HG03039 (cell line): Measurements from ENCODE around the gene C11orf52.
"Not testable (repeated sequence)": the region's sequence is repeated elsewhere in the genome, so short reads cannot be mapped to it uniquely, and the experiment has no call there.

ENCODE experiments used
- ATAC-seq: cut with Tn5 transposase; IDR thresholded peaks from one replicate; pipeline ENCODE4 v1.9.1; 2021; ENCODE audit warnings: mild to moderate bottlenecking, moderate library complexity; ENCODE audit not compliant: unreplicated experiment

C11orf52 gene

DNA sequence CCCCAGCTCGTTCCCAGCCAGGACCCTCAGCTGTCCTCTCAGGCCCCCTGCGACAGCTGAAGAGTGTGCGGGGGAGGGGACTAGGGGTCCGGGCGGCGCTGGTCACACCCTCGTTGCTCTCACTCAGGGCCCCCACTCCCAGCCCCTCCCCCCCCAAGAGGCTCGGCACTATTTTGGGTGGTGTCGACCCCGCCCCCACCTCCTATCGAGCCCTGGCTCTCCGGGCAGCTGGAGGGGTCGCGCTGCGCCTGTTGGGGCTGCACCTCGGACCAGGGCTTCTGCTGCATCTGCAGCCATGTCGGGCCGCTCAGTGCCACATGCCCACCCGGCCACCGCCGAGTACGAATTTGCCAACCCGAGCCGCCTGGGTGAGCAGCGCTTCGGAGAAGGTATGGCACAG, 6.2 kb upstream of the C11orf52 start, which contains the start of gene HSPB2:
HSPB2 (plus strand) TSS at position 200 of the 400 bp plus-strand sequence; CDS start at position 296, 96 bp downstream.
- no peak for ATAC-seq

DNA sequence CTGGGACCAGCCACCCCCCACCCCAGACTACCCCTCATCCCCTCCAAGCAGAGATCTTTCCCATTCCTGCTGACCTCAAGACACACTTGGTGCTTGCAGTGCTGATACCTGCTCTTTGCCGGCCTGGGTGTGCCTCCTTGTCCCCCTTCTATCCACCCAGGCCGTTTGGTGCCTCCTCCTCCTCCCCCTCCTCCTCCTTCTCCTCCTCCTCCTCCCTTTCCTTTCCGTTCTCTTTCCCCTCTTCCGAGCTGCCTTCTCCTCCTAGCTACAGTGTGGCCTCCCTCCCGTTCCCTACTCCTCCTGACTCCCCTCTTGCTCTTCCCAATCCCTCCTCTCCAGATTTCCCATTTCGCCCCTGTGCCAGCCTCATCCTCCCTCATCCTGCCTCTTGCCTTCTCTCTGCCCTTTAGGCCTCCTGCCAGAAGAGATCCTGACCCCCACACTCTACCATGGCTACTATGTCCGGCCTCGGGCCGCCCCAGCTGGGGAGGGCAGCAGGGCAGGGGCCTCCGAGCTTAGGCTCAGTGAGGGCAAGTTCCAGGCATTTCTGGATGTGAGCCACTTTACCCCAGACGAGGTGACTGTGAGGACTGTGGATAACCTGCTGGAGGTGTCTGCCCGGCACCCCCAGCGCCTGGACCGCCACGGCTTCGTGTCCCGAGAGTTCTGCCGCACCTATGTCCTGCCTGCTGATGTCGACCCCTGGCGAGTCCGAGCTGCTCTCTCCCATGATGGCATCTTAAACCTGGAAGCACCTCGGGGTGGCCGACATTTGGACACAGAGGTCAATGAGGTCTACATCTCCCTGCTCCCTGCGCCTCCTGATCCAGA, 5.5 kb upstream of the C11orf52 start:
- ATAC-seq, result no peak

DNA sequence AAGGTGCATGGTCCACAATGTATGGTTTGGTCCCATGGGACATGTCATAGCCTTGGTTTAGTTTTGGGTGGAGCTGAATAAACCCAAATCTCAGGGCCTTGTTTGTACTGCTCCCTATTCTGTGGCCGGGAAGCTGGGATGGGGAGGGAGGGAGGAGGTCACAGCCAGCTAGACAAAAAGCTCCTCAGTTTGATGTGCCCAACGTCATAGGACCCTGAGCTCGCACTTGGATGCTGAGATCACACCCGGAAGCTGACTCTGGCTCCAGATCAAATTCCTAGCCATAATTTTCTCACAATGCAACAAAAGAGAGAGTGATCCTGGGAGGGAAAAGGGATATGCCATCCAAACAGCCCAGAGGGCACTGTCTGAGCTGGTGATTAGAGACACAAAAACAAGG, 4.7 kb upstream of the C11orf52 start:
- ATAC-seq, result no peak

DNA sequence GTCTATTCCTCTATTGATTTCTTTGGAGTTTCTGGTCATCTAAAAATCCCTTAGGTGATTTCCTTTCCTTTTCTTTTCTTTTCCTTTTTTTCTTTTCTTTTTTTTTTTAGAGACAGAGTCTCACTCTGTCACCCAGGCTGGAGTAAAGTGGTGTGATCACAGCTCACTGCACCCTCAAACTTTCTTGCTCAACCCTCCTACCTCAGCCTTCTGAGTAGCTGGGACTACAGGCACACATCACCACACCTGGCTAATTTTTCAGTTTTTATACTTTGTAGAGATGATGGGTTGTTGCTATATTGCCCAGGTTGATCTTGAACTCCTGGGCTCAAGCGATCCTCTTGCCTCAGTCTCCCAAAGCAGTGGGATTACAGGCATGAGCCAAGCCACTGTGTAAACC, 1.9 kb upstream of the C11orf52 start:
- ATAC-seq, result no peak

DNA sequence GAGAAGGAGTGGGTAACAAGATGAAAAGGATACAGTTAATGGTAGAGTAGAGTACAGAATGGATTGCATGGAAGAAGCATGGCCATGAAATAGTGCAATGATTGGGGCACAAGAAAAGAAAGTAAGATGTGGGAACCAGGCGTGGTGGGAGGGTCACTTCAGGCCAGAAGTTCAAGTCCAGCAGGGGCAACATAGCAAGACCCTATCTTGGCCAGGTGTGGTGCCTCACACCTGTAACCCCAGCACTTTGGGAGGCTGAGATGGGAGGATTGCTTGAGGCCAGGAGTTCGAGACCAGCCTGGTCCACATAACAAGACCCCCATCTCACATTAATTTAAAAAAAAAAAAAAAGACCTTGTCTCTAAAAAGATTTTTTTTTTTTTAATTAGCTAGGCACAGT, 1.4 kb upstream of the C11orf52 start:
- no peak for ATAC-seq

DNA sequence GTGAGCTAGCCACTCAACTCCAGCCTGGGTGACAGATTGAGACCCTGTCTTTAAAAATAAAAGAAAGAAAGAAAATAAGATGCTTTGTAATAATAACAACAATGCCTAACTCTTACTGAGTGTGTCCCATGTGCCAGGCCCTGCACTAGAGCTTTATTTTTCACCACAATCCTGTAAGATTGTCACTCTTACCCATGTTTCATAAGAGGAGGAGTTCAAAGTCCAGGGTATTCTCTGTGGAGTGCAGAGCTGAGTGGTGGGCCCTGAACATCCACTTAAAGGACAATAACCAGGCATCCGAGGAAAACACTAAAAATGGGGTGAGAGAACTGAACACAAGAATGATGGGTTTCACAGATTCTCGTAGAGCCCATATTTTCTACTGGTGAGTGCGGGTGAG, 925 bp upstream of the C11orf52 start:
- ATAC-seq, result no peak

DNA sequence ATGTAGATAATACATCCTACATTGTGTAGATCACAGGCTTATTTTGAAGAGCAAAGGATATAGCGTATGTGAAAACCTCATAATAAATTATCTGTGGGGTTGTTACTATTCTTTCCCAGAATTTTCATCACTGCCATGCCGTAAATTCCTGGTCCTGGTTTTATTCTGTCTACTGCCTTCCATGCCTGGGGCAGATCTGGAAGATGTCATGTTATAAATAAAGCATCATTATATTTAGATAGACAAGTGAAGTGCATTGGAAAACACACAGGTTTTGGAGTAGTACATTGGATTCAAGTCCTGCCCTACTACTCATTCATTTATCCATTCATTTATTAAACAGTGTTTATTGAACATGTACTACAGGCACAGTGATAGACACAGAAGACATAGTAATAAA, 2.2 kb downstream of the C11orf52 start:
- ATAC-seq, result no peak

DNA sequence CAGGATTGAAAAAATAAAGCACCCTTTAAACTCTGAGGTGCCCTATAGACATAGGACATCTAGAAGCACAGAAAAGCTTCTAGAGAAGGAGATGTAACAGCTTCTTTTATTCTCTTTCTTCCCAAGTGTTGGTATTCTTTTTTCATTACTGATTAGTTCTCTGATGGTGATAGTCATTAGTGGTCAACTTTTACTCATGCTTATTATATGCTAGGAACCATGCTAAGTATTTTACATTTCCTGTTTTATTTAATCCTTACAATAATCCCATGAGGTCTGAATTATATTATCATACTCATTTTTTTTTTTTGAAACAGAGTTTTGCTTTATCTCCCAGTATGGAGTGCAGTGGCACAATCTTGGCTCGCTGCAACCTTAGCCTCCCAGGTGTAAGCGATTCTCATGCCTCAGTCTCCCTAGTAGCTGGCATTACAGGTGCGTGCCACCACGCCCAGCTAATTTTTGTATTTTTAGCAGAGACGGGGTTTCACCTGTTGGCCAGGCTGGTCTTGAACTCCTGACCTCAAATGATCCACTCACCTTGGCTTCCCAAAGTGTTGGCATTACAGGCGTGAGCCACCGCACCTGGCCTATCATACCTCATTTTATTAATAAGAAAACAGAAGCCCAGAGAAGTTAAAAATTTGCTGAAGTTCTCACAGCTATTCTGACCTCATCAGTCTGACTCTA, 3.0 kb downstream of the C11orf52 start:
- ATAC-seq, result no peak

DNA sequence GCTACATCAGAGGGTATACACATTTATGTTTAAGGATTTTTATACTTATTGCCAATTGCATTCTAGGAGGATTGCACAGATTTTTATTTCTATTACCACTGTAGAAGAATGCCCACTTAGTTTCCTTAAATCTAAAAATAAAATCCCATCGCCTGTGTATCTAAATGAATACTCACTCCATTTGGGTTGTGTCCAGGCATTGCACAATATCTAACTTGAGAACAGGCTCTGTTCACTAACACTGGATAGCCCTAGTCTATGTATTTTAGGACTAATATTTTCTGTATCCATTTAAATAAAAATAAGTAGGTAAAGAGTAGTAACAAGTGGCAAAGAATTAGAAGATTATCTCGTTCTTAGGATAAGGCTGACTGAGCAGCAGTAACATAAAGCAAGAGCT, 4.1 kb downstream of the C11orf52 start:
- no peak for ATAC-seq

DNA sequence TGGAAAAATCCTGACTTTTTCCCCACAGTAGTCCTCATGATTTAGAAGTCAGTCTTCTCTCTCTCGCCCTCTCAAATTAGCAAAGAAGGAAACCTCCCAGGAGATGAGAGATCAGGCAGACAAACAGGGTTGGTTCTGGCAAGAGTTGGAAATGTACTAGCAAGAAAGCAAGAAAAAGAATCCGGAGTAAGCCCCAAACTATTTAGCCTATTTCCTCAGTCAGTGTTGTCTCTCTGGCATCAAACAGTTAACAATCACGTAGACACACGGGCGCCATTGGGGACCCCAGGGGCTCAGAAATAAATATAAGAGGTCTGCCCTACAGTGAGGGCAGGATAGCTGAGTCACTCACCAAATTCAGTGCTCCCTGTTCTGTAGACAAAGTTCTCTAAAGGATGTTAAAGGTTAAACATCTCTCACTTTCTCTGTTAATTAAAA, 4.7 kb downstream of the C11orf52 start:
- ATAC-seq, result no peak

DNA sequence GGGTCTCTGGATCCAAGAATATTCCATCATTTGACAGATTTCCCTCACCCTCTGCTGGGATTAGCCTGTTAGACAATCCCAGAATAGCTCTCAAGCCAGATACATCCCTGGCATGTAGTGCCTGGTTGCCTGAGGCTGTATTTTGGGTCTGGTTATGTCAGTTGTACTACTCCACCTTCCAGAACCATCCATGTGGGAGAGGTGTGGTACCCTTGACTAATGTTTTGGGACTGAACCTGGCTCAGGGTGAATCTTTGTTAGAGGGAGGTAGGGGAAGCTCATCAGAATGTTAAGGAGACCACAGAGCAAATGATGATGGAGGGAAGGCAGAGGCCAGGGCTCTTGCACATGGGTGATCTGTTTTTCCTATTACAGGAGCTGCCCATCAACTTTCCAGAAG, 5.2 kb downstream of the C11orf52 start:
- ATAC-seq, result no peak

DNA sequence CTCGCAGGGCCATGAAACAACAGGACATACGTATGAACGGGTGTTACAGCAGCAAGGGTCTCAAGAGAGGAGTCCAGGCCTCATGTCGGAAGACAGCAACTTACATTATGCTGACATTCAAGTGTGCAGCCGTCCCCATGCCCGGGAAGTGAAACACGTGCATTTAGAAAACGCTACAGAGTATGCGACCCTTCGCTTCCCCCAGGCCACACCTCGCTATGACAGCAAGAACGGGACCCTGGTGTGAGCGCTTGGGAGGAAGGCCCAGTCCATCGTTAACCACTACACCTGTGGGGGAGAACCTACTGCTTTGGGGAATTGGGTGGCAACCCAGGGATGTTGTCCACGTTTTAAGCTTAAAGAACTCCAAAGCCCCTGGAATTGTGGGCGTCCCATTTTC, 7.2 kb downstream of the C11orf52 start:
- no peak for ATAC-seq

DNA sequence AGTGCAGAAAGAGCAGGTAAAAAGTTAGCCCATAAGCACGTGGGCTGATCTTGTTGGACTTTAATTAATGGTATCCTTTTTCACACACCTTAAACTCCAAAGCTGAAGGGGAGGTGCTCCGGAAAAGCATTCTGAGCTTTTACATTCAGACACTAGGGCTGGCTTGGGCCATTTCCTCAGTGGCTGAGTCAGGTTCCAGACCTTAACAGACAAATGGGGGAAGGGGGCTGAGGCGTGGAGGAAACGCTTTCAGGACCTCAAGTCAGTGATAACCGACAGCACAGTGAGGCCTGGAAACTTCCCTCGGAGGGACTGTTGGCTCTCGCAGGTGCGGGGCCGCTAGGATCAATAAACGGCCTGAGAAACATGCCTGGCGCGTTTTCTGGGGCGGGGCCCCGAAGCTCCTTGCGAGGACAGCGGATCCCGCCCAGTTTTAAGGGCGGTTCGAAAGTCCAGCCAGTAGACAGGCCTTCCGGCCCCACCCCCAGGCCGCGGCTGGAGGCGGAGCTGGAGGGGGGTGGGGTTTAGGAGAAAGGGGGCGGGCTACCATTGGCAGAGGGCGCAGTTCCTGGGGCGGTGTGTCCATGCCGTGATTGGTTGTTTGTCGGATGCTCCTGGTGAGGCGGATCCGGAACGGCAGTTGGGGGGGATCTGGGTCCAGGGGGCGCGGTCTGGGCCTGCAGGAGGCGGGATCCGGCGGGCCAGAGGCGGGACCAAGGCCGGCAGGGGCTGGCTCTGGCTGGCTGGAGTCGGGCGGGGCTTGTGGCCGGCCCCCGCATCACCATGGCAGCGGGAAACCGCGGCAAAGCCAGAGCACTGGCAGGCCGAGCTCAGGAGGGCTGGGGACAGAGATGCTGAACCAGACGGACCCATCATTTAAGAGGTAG, 8.0 kb downstream of the C11orf52 start:
- peak; percentile 91 for ATAC-seq

DNA sequence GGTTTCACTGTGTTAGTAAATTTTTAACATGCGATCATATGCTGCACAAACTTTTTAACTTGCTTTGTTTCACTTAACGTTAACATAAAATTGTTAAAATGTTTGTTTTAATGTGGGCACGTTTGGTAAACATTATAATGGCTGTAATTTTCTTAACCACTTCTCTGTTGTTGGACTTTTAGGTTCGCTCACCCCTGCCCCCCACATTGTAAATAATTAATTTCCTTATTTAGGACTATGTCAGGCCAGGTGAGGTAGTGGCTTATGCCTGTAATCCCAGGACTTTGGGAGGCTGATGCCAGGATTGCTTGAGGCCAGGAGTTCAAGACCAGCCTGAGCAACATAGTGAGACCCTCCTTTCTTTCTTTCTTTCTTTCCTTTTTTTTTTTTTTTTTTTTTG, 11.8 kb downstream of the C11orf52 start:
- ATAC-seq, result no peak

DNA sequence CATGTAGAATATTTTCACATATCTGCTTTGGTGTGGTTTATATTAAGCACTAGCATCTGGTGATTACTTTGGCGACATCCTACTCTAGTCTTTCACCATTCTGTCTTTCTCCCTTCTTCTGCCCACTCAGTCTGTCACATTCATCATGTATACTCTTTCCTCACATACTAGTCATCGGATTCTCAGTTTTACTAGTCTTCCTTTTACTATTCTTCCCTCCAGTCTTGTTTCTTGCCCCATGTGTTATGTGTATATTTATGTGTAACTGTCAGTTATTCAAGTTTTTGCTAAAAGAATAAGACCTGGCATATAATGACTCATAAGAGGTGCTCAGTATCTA, 13.9 kb downstream of the C11orf52 start:
- no peak for ATAC-seq

DNA sequence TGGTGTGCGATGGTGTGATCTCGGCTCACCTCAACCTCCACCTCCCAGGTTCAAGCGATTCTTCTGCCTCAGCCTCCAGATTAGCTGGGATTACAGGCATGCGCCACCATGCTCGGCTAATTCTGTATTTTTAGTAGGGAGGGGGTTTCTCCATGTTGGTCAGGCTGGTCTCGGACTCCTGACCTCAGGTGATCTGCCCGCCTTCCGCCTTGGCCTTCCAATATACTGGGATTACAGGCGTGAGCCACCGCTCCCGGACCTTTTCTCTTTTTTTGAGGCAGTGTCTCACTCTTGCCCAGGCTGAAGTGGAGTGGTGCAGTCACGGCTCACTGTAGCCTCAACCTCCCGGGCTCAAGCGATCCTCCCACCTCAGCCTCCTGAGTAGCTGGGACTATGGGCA, 14.5 kb downstream of the C11orf52 start:
- ATAC-seq, result not testable (repeated sequence)

DNA sequence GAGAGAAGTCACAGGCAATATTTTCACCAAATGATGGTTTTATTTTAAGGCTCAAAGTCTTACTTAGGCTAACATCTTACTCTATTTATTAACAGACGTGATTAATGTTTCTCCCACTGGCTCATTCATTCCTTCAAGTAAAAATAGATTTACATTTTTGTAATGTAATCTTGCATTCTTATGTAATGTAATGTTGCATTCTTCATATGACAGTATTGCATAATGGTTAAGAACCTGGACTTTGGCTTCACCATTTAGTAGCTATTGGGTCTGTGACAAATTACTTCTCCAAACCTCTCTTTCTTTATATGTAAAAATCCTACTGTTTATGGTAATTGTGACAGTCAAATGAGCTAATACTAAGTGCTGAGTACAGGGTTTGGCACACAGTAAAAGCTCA, 15.2 kb downstream of the C11orf52 start:
- no peak for ATAC-seq

DNA sequence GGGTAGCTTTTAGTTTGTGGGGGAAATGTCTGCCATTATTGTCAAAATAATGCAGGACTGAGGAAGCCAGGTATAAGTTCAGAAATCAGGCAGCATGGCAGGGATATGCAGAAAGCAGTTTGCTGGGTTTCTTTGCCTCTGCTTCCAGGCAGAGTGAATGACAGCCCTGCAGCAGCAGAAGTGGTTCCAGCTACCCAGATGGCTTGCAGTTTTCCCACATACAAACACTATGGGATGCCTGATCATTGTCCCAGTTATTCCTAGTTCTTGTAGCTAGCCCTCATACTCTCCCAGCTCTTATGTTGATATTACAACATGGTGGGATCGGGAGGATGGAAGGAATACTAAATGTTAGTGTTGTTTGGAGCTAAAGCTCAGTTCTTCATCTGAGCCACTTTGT, 15.6 kb downstream of the C11orf52 start:
- no peak for ATAC-seq

DNA sequence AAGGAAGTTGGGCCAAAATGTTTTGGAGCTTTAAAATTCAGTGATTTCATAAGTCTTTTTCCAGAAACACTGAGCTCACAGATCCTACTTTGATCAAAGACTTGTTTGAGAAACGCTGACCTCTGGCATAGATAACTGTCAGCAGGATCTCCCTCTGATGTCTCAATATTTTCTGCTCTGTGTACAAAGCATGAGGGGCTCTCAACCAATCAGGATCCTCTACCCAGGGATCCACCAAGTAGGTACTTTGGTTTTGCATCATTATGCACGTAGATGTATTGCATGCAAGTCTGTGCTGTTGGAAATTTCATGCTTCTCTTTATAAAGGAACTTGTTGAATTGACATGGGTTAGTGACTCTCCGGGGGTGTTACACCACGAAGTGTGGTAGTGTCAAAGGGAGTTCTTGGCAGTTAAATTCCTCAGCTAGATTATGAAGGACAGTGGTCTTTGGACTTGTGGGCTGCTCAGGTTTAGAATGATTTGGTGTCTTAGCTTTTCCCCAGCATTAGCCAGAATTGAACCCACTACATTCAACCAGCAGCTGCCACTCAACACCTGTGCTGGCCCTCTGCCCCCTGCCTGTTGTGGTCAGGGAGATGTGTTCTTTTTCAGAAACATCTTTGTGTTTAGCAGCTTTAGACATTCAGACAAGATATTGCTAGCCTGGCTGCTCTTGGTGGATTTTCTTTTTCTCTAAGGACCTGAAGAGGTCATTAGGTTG, 16.8 kb downstream of the C11orf52 start:
- no peak for ATAC-seq

DNA sequence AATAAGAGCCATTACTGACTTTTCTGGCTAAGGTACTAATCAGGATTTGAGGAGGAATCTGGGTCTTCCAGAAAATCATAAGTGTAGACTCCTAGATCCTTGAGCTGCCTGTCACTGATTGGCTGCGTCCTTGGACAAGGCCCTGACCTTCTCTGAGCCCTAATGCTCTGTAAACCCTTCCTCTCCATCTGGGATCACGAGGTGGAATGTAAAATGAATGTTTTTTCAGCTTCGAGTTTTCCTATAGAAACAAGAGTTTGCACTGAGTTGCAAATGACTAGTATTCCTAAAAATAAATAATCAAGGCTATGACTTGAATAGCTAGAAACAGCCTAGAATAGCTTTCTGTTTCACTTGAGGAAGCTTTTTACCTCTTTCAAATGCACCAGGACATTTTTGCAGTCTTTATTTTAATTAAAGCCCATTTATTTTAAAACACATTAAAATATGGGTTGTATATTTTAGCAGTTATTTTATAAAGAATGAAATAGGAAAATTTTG, 17.4 kb downstream of the C11orf52 start:
- ATAC-seq, result no peak

DNA sequence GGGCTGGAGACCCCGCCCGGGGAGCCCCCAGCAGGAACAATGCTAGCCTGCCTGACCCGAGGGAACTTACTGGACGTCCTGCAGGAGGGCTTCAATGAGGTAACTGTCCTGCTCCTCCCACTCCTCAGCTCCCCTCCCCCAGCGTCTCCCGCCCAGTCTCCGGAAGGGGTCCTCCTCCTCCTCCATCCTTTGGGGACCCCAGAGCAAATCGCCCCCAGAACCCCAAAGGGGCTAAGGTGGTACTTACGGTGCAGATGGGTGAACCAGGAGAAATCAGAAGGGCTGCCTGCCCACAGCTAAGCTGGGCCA, 18.7 kb downstream of the C11orf52 start:
- ATAC-seq, result no peak
